AG09309 (cell line): ENCODE data around the gene HOXA9.

Experiments used
- DNase-seq: peaks from one replicate; pipeline ENCODE4 v3.0.0-alpha.2; 2010; ENCODE audit warnings: low read depth
- H3K4me3 ChIP-seq: 2 replicates; pipeline ENCODE4 v1.5.1; 2011; ENCODE audit warnings: mild to moderate bottlenecking, low read depth, low read length, moderate library complexity; ENCODE audit not compliant: control insufficient read depth
- TF ChIP-seq, protein P1 (sequence below): IDR thresholded peaks from 2 replicates; pipeline ENCODE4 v1.5.1; 2011; ENCODE audit warnings: mild to moderate bottlenecking, low read depth, low read length, inconsistent platforms; ENCODE audit not compliant: insufficient read depth, control insufficient read depth; ENCODE audit errors: missing control alignments

HOXA9 gene

GRCh38 chr7:27122077-27122910, 43.0 kb downstream of the HOXA9 start:
- no peak for DNase-seq
- TF ChIP-seq, protein P1, sequence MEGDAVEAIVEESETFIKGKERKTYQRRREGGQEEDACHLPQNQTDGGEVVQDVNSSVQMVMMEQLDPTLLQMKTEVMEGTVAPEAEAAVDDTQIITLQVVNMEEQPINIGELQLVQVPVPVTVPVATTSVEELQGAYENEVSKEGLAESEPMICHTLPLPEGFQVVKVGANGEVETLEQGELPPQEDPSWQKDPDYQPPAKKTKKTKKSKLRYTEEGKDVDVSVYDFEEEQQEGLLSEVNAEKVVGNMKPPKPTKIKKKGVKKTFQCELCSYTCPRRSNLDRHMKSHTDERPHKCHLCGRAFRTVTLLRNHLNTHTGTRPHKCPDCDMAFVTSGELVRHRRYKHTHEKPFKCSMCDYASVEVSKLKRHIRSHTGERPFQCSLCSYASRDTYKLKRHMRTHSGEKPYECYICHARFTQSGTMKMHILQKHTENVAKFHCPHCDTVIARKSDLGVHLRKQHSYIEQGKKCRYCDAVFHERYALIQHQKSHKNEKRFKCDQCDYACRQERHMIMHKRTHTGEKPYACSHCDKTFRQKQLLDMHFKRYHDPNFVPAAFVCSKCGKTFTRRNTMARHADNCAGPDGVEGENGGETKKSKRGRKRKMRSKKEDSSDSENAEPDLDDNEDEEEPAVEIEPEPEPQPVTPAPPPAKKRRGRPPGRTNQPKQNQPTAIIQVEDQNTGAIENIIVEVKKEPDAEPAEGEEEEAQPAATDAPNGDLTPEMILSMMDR, result no peak
- H3K4me3 ChIP-seq, result no peak overlapping the region

DNA sequence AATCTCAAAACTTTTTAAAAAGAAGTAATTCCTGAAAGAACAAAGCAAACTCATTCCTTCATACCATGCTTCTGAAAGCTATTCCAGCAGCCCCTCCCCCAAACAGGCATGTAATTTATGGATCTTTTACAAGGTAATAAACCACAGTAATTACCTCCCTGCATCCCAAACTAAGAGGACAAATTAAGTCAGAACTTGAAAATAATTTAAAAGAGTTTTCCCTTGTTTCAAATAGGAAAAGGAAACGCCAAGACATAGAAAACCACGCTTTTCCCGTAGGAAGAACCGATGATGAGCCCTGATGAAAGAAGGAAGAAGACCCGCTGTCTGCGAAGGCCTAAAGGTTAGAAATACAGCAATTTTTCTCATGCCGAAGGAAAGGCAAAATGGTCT, 43.7 kb downstream of the HOXA9 start:
- no peak for DNase-seq
- TF ChIP-seq, protein P1, result no peak
- H3K4me3 ChIP-seq, result no peak overlapping the region

DNA sequence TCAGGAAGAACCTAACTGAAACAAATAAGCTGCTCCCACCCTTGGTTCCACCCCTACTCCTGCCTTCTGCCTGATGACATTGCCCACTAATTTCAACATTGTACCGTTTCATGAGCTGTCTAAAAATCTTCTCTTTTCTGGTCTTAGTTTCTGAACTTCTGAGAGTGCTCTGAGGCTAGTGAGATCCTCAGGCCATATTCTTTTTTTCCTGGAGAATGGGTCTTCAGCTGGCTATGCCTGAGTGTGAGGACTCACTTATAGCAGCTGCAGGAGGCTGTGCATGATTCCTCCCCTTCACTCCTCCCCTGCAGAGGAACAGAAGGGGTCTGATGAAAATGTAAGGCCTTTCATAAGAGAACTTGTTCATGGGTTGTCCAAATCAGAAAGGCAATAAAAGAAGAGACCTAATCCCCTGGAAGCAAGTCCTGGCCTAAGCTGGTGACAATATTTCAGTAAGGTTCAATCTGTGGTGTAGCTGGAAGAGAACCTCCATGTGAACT, 45.9 kb downstream of the HOXA9 start:
- TF ChIP-seq, protein P1, result no peak
- DNase-seq, result no peak
- H3K4me3 ChIP-seq, result no peak overlapping the region

DNA sequence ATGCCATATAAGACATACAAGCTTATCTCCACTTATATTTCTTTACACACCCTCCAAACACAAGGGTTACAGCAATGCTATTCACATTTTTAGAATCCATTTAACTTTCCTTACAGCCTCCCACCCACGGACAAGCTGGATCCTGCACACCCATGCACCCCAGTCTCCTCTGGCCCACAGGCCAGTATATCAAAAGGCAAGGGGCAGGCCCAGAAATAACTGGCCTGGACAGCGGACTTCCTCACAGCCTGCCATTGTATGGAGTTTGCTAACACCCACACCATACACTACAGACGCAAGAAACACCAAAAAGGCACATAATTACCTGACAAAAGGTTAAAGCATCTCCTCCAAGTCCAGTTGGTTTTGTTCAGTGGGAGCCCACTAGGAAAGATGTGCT, 46.8 kb downstream of the HOXA9 start:
- DNase-seq, result no peak
- TF ChIP-seq, protein P1, result no peak
- H3K4me3 ChIP-seq, result no peak overlapping the region

GRCh38 chr7:27117887-27118491, 47.3 kb downstream of the HOXA9 start:
- no peak for DNase-seq
- H3K4me3 ChIP-seq, result no peak overlapping the region
- TF ChIP-seq, protein P1, result no peak

GRCh38 chr7:27116962-27117886, 48.1 kb downstream of the HOXA9 start:
- H3K4me3 ChIP-seq, result no peak overlapping the region
- no peak for DNase-seq
- TF ChIP-seq, protein P1, result no peak
